Kidney epithelial cell (primary cell): ENCODE measurements around the gene INSC. TPM values are rescaled to one million over a fixed set of nuclear protein-coding genes. Genes with fewer than 3 reads are reported as not detected.

ENCODE experiments used
- DNase-seq: peaks from one replicate; pipeline ENCODE4 v3.0.0-alpha.2; 2010; ENCODE audit warnings: low read depth
- H3K27me3 ChIP-seq: 2 replicates; pipeline ENCODE4 v1.6.0; 2011; ENCODE audit warnings: low read length; ENCODE audit not compliant: control insufficient read depth, insufficient read depth
- H3K36me3 ChIP-seq: 2 replicates; pipeline ENCODE4 v1.5.1; 2011; ENCODE audit warnings: low read length; ENCODE audit not compliant: control insufficient read depth, insufficient read depth
- H3K4me3 ChIP-seq: 2 replicates; pipeline ENCODE4 v1.5.1; 2011; ENCODE audit warnings: low read depth, mild to moderate bottlenecking, control low read depth, low read length
- CTCF ChIP-seq: IDR thresholded peaks from 2 replicates; pipeline ENCODE4 v1.5.1; 2011; ENCODE audit warnings: mild to moderate bottlenecking, moderate library complexity, low read length, control low read depth, inconsistent platforms; ENCODE audit not compliant: insufficient read depth, poor library complexity, severe bottlenecking
- total RNA-seq: library from RNA; depleted of rRNA; stranded (reverse); fragments of >200 nt; gene quantifications from 2 replicates; pipeline ENCODE4 v1.2.3, GENCODE V29; 2015

INSC gene
- total RNA-seq, 1 donor from 2014 or later, result 0.33 TPM

GRCh38 chr11:15177491-15177890 lies 62.8 kb downstream of the INSC start:
- H3K36me3 ChIP-seq, result no peaks in the 10 kb centered on the region
- no peak for TF ChIP-seq CTCF
- no peak overlapping the region for H3K4me3 ChIP-seq
- DNase-seq, result no peak
- no peaks in the 10 kb centered on the region for H3K27me3 ChIP-seq

GRCh38 chr11:15178214-15178613 lies 63.5 kb downstream of the INSC start:
- Histone ChIP-seq H3K27me3 (no peaks in the 10 kb centered on the region), H3K36me3 (no peaks in the 10 kb centered on the region), H3K4me3 (no peak overlapping the region)
- no peak for DNase-seq
- TF ChIP-seq CTCF, result no peak

- Histone ChIP-seq H3K4me3 (no peak overlapping the region), H3K27me3 (no peaks in the 10 kb centered on the region), H3K36me3 (no peaks in the 10 kb centered on the region)
- TF ChIP-seq CTCF, result no peak
- DNase-seq, result no peak
These were observed 64.4 kb downstream of the INSC start for GRCh38 chr11:15179167-15179566.

GRCh38 chr11:15180212-15180792 lies 65.6 kb downstream of the INSC start:
- no peak overlapping the region for H3K4me3 ChIP-seq
- H3K36me3 ChIP-seq, result no peaks in the 10 kb centered on the region
- DNase-seq, result no peak
- no peak for TF ChIP-seq CTCF
- no peaks in the 10 kb centered on the region for H3K27me3 ChIP-seq

- no peaks in the 10 kb centered on the region for H3K36me3 ChIP-seq
- TF ChIP-seq CTCF, result no peak
- DNase-seq, result no peak
- H3K4me3 ChIP-seq, result no peak overlapping the region
- no peaks in the 10 kb centered on the region for H3K27me3 ChIP-seq
These were observed 67.6 kb downstream of the INSC start for GRCh38 chr11:15182372-15182771.

GRCh38 chr11:15185021-15185420 lies 70.3 kb downstream of the INSC start:
- Histone ChIP-seq H3K36me3 (no peaks in the 10 kb centered on the region), H3K27me3 (no peaks in the 10 kb centered on the region), H3K4me3 (no peak overlapping the region)
- no peak for DNase-seq
- no peak for TF ChIP-seq CTCF
